ENCODE measurements around the gene ANKDD1B.
"Not testable (repeated sequence)": the region's sequence is repeated elsewhere in the genome, so short reads cannot be mapped to it uniquely, and the experiment has no call there.

The ANKDD1B gene

DNA sequence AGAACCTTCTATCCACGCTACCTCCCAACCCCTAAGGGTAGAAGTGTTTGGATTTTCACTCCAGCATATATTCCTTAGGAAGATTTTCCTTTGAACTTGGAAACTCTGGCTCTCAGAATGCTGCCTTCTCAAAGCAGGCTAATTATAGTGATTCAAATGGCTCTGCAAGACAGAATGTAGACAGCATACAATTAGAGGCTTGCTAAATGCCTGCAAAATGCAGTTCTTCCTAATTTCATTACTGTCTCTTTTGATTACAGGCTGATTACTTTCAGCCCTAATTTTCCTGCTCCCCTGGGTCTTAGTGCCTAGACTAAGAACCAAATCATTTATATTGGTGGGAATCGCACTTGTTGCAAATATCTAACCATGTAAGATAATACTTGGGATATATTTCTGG is 50.8 kb downstream of the ANKDD1B start:
- DNase-seq: no peak

DNA sequence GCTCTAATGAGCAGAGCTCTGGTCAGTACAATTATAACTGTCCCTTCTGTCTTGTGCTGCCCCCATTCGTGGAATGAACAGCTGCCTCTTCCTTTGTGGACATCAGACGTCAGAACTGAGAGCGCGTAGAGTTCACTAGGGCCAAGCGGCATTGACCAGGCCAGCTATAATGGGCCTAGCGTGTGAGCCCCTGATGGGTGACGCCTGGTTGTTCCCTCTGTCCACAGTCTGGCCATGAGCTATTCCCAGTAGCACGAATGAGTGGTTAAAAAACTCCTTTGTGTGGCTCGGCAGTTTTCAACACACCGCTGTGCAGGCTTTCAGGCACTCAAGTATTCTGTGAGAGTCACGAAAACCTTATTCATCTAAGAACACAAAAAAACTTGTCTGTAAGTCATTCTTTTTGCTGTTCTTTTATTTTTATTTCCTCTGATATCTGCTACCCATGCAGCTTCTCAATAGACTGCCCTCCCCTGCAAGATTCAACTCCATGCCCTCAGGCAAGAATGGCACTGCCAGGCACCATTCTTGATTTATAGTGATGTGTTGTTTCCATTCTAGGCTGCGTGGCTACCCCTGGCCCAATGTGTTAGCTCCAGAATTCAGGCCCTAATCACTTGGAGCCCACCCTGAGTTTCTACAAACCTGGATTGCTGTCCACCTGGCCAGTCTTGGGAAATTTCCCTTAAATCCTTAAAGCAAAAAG is 52.5 kb downstream of the ANKDD1B start:
- no peak for DNase-seq

DNA sequence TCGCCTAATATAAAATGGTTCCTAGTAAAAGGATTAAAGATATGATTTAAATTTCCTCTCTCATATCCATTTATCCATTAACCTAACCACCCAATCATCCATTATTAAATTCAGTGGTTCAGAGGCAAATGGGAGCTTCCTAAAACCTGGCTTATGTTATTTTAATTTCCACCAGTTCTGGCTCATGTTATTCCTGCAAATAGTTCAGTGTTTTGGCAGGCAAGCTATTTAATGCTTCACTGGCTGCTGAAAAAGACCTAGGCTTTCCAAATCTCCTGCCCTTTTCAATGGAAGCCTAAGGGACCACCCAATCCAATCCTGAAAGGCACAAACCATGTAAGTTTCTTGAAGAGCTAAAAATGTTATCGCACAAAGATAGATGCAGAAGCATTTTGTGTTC is 53.7 kb downstream of the ANKDD1B start:
- no peak for DNase-seq

DNA sequence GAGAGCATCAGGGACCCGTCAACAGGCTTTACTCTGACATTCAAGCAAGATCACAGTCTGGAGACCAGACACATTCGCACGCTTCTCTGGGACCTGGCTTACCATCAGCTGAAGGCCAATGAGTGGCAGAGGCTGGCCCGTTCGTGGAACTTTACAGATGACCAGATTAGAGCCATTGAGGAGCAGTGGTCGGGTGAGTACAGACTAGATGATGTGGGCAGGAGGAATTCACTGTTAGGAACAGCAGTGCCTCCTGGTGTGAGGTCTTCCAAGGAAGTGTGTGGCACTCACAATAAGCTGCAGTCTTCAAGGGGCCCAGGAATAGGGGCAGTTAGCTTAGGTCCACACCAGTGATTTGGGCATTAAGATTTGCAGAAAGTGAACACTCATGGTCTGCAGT is 55.5 kb downstream of the ANKDD1B start:
- DNase-seq: no peak

DNA sequence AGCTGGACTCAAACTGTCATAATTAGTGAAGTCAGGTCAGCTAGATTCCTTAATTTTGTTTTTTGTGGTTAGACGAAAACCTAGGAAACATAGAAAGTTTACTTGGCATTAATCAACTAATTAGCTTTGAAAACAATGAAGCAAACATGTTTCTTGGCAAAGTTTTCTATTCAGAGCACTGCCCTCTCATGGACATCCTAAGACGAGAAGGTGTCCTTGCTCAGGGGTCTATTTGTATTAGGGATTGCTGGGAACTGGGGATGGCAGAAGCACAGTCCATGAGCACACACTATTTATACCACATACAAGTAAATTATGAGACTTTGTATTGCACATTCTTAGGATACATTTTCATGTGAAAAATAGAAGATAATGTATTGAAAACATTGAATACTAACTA is 56.3 kb downstream of the ANKDD1B start:
- no peak for DNase-seq

DNA sequence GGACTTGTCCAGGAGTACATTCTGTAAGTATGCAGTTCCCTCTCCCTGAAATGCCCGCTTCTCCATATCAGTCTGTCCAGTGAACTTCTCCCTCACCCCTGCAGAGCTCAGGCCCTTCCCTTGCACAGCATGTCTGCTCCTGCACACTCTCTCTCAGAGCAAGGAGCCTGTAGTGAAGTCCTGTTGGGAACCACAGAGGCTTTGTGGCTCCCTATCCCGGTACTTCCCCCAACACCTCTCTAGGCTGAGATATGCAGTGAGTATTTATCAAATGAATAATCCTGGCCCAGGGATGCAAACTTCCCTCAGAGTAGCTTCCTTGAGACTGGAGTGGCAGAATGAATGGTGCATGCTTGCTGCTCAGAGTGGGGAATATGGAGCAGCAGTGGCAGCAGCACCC is 57.2 kb downstream of the ANKDD1B start:
- DNase-seq: no peak

DNA sequence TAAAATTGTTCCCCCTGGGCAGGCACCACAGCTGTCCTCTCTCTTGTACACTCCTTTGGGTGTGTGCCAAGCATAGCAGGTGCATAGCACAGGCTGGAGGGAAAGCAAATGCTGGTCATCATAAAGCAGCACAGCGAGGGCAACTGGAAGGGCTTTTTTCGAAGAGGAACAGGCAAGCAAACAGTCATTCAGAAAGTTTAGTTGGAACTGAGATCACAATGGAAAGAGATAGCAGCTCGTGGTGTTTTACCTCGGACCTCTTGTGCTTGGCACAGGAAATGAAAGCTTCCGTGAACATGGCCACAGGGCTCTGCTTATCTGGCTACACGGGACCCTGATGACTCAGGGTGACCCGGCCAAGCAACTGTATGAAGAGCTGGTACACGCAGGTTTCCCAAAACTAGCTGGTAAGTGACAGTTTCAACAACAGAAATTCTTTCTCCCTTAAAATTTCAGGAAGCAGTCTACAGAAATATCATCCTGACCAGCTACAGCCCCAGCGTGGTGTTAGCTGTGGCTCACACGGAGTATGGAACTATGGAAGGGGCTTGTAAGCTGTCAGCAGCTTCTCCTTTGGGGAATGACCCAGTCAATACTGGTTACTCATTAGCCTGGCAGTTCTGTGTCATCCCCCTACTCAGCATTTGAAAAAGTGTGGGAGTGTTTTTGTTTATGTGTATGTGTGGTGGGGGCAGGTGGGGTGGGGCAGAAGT is 57.9 kb downstream of the ANKDD1B start:
- peak; percentile 68 for DNase-seq

DNA sequence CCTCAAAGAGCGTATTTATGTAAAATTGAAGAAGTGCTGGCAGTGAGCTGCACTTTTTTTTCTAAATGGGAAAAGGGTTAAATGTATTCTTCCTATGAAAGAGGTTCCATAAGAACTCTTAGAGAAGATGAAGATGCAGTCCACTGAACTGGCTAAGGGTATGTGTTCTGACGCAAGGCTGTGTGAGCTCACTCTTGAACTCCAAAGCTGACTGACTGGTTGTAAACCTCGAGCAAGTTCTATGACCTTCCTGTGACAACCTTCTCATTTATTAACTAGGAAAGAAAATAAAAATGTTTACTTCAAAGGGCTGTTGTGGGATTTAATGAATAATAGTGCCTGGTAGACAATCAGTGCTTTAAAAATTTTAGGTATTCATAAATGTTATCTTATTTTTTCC is 59.3 kb downstream of the ANKDD1B start:
- DNase-seq: no peak

DNA sequence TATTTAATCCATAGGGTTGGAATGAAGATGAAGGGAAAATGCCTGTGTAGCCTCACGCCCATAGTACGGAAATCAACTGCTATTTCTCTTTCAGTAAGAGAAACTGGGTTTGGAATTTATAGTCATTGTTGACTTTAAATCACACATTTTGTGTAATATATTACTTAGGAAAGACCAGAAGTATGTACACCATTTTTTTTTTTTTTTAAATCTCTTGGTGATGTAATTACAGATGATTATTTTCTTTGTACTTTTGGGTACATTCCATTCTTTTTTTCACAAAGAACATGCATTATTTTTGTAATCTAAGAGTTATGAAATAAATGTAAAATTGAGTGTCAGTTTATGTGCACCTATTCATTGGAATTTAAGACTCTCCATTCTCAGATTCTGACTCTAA is 60.3 kb downstream of the ANKDD1B start:
- DNase-seq: no peak

DNA sequence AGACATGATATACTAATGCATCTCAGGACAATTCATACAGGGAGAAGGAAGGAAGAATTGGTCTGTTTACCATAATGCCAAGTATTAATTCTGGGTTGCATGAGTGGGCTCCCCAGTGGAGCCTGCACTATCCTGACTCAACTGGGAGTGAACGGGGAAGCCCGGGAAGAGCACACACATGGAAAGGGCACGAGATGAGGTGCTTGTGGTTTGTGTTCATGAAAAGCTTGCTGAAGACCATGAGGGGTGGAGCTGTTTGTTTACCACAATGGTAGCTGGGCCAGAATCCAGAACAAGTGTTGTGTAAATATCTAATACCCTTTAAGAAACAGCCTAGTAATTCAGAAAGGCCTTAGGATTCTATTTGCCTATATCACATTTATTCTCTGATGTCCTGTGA is 61.4 kb downstream of the ANKDD1B start:
- no peak for DNase-seq

DNA sequence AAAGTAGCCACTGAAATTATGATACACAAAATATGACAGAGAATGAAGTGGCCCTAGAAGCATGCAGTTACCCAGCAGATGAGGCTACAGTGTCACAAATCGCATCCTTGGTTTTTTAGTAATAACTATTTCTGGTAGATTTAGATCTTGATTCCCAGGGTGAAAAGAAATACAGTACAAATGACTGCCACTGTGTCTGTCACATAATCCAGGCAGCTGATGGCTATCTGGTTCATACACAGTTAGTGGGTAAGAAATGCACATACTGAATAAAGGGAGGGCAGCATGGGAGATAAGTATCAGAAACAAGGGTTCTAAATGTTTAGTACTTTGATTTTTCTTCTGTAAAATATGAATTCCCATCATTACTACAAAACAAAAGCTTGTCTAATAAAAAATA is 64.5 kb downstream of the ANKDD1B start:
- no peak for DNase-seq

DNA sequence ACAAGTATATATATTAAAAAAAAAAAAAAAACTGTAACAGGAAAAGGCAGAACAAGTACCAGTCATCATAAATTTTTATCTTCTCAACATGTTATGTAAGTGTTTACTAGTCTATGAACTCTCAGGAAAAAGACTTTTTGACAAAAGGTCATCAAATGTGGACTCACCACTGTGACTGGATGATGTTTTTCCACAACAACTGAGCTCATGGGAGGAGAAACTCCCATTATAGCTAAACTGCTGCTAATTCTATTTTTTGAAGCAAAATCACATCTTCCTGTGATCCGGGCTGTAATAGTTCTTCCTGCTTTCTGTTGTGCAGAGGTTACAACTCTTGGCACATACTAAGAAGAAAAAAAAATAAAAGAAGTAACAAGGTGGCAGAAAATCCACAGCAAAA is 66.4 kb downstream of the ANKDD1B start:
- DNase-seq: no peak

DNA sequence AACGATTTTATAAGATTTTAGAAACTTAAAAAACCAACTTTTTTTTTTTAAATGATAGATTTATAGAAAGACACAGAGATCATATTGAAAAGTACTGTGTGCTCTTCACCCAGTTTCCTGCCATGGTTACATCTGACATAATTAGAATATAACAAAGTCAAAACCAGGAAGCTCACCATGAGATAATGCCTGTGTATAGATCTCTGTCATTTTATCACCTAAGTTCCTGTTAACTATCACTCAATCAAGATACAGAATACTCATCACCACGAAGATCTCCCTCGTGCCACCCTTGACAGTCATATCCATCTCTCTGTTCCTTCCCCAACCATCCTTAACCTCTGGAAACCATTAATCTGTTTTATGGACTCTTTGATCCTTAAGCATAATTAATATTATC is 66.9 kb downstream of the ANKDD1B start:
- no peak for DNase-seq

DNA sequence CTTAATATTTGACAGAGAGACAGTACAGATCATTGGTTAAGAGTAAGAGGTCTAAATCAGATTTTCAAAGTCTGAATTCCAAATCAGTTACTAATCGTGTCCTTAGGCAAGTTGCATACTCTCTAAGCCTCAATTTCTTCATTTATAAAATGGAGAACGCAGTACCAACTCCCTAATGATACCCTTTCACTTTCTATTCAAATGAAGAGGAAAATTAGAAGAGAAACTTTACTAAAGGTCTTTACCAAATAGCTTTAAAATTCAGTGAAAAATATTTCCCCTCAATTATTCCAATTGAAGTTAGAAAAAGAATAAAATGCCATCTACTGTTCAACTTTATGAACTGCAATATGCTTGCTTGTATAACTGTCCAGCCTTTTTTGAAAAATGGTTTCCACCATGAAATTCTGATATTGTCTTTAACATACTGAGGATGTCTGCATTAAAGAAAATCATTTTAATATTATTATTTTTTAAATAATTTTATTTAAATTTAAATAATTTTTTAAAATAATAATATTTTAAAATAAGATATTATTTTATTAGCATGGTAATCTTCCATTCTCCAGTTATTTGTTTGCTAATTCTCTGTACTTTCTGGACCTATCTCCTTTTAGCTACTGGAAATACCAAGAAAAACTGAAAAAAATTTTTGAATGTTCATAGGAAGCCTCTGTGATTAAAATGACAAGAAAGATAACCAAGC is 70.0 kb downstream of the ANKDD1B start:
- DNase-seq: peak; percentile 3

DNA sequence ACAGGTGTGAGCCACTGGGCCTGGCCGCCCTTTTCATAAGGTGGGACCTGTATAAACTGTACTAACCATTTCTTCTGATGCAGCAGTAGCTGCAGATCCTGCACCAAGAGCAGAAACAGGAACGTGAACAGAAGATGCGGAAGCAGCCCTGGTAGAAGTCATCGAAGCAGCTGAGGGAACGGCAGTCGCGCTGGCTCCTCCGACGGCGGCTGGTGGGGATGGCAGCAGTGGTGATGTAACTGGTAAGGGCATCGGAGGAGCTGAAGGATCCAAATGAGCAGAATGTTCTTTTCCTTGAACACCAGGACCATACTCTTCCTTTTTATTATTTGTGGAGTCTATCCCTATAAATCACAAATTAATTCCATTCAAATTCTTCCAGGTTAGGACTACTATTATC is 73.9 kb downstream of the ANKDD1B start:
- no peak for DNase-seq

DNA sequence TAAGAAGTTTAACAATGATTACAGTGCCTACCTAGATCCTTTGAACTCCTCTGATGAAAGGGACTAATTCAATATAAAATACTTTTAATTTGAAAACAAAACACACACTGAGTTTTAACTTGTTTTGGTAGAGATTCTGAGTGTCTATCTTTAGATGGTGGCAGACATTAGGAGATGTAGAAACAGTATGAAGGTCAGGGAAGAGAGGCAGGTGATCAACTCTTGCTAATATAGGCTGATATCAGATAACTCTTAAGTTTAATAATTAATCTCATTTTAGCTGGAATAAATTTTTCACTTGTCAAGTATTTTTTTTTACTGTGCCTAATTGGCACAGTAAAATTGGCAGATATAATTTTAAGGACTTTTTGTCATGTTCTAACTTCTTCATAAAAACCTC is 75.2 kb downstream of the ANKDD1B start:
- DNase-seq: no peak

DNA sequence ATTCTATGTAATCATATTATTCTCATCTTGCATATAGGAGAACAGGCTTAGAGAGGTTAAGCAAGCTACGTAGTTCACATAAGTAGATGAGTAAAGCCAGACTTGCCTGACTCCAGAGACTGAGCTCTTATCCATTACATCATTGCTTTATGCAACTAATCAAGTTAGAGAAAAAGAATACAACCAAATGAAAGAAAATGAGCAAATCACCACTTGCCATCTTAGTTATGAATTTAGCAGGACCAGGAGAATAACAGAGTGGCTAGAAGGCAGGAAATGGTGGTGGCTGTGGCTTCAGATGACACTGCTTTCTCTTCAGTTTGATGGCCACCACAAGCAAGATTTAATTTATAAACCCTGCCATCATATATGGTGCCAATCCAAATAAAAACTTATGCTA is 79.4 kb downstream of the ANKDD1B start:
- no peak for DNase-seq

DNA sequence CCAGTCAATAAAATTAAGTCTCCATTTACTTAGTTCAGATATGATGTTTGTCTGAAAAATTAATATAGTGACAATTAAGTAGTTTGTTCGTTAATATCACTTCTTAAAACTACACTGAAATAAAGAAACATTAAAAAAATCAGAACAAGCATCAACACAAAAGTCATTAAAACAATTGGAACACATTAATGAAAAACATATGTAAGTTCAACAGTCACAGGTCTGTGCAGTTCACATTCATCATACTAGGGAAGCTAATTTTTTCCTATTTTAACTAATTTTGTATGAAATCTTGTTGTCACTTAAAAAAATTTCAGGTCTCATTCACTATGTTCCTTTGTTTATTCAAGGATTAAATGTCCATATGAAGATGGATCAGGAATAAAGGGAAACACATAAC is 83.5 kb downstream of the ANKDD1B start:
- no peak for DNase-seq

DNA sequence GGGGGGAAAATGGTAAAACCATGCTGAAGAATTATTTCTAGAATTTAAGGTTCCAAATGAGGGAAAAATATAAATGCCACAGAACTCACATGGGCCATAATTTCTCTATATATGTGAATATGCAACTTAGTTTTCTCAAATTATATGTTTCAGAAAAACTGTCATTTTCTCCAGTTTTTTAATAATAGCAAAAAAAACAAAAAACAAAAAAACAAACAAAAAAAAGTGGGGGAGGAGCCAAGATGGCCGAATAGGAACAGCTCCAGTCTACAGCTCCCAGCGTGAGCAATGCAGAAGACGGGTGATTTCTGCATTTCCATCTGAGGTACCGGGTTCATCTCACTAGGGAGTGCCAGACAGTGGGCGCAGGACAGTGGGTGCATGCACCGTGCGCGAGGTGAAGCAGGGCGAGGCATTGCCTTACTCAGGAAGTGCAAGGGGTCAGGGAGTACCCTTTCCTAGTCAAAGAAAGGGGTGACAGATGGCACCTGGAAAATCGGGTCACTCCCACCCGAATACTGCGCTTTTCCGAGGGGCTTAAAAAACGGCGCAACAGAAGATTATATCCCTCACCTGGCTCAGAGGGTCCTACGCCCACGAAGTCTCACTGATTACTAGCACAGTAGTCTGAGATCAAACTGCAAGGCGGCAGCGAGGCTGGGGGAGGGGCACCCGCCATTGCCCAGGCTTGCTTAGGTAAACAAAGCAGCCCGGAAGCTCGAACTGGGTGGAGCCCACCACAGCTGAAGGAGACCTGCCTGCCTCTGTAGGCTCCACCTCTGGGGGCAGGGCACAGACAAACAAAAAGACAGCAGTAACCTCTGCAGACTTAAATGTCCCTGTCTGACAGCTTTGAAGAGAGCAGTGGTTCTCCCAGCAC is 84.5 kb downstream of the ANKDD1B start:
- not testable (repeated sequence) for DNase-seq

DNA sequence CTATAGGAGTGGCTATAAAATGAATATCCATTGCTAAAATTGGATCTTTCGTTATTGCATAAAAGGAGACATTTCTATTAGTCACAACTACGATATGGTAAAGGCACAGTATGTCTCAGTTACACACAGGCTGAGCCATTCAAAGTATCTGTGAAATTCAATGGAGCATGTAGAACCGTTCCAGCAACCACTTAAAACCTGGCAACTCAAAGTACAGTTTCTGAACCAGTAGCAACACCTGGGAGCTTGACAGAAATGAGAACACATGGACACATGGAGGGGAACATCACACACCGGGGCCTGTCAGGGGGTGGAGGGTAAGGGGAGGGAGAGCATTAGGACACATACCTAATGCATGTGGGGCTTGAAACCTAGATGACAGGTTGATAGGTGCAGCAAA is 90.6 kb downstream of the ANKDD1B start:
- DNase-seq: no peak

DNA sequence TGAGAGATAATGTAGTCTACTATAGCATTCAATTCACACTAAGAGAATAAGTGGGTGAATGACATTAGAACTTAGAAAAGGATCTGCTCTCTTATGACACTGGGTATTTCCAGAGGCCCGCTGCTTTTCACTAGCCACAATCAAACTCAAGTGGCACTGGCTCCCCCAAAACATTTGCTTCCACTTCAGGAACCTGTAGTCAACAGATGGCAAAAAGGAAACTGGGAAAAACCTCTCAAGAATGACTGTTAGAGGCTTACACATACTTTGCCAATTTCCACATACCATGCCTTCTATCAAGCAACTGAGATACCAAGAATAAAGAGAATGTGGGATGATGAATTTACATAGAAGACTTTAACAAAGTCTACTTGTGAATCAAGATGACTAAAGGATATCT is 94.8 kb downstream of the ANKDD1B start:
- DNase-seq: no peak

DNA sequence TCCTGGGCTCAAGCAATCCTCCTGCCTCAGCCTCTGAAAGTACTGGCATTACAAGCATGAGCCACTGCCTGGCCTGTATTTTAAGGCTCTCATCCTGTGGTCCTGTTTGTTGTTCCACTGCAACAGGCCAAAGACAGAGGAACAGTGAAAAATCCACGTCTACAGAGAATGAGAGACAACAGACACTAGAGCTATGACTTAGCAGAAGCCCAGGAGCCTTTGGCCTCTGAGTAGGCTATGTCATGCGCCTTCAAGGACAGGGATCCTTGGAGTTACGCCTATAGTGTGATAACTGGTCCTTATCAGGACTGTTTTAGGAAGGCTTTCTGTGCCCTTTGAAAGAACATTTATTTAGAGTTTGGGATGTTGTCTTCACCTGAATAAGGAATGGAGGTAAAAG is 95.5 kb downstream of the ANKDD1B start:
- no peak for DNase-seq

DNA sequence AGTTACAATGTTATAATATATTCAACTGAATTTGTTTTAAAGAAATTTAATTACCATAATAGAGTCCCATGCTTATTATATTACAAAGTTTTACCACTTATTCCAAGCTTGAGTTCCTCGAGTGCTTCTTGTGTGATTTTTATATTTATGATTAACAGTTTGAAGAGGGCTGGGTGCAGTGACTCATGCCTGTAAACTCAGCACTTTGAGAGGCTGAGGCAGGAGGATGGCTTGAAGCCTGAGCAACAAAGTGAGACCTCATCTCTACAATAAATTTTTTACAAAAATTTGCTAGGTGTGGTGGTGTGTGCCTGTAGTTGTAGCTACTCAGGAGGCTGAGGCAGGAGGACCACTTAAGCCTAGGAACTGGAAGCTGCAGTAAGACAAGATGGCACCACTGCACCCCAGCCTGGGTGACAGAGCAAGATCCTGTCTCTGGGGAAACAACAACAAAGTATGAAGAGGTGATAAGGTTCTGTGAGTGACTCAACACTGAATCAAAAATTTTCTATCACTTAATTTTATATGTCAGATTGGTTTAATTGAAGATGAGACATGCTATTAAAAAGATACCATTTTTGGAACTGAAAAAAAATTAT is 96.8 kb downstream of the ANKDD1B start:
- no peak for DNase-seq
